Dermis blood vessel endothelial cell (primary cell): Measurements from ENCODE around the gene THSD4. TPM values are rescaled to one million over a fixed set of nuclear protein-coding genes. Genes with fewer than 3 reads are reported as not detected.
"Not testable (repeated sequence)": the region's sequence is repeated elsewhere in the genome, so short reads cannot be mapped to it uniquely, and the experiment has no call there.

Source experiments
- DNase-seq: peaks from one replicate; pipeline ENCODE4 v3.0.0; 2010
- total RNA-seq: library from RNA; depleted of rRNA; stranded (reverse); fragments of >200 nt; gene quantifications from 2 replicates; pipeline ENCODE4 v1.2.3, GENCODE V29; 2014

The THSD4 gene
- total RNA-seq, 1 donor from 2014 or later, result 34.2 TPM

DNA sequence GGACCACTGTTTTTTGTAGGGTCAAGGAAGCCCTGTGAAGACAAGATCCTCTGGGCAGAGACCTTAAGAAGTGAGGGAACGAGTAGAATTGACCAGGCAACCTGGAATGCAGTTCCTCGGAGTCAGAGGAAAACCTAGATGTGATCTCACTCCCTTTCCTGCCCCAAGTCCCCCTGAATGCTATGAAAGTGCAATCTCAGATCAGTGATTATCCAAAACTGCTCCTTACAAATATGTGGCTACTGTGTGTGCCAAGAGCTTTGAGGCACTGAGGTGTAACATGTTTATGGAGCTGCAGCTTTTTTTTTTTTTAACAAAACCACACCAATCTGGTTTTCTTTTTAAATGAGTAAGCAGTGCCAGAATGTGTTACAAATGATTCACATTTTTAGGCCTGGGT, 35.8 kb downstream of the THSD4 start:
- peak; percentile 52 for DNase-seq

DNA sequence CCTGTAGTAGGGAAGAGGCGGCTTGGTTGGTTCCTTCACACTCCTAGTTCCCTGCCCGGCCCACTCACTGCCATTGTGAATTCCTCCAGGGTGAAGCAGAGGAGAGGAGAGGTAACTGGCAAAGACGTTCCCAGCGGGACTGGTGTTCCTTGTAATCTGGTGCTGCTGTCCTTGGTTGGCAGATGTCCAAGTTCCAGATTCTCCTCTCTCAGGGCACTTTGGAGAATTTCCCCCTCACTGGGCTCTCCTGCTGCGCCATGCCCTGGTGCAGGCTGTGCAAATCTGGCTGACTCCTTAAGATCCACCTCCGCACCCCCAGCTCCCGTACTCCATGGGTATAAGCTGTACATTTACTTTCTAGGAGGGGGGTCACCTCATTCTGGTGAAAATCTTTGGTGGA, 37.3 kb downstream of the THSD4 start:
- DNase-seq, result peak; percentile 10

DNA sequence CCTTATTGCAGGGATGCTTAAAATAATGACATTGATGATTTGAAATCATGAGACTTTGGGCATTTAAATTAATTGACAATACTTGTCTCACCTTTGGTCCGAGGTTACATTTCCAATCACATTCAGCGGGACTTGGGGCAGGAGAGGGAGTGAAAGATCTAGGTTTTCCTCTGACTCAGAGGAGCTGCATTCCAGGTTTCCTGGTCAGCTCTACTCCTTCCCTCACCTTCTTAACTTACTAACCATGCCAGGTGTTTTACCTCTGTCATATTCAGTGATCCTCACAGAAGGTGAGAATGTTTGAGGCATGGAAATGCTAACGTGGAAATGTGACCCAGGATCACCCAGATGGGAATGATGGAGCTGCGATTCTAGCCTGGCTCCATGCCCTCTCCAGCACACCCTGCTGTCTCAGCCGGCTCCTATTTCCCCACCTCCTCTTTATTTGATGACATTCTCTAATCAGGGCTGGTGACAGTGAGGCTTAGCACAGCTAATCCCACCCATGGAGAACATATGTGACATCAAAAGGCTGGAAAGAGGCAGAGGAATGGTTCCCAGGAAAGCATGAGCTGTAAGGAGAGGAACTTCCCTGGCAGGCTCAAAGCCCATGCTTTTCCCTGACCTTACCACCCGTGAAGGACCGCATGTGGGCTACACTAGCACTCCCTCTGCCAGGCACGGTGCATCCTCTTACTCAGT, 38.7 kb downstream of the THSD4 start:
- no peak for DNase-seq

DNA sequence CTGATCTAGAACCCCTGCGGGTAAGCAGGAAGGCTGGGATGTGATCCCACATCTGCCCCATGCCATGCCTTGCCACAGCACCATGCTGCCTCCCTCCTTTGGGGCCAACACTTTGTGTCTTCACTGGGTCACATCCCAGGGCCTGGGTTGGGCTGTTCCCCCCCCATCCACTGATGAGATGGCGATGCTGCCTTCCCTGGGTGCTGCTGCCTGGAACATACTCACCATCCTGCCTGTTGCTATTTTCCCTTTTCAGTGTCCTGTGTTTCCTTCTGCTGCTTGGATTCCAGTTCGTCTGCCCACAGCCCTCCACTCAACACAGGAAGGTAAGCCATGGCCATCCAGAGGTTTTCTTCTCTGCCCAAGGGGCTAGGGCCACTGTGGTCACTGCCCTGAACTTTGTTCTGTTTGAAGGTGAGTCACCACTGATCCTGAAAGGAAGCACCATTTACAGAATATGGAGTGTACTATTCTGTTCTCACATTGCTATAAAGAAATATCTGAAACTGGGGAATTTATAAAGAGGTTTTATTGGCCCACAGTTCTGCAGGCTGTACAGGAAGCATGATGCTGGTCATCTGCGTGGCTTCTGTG, 39.4 kb downstream of the THSD4 start:
- DNase-seq, result peak; percentile 11

DNA sequence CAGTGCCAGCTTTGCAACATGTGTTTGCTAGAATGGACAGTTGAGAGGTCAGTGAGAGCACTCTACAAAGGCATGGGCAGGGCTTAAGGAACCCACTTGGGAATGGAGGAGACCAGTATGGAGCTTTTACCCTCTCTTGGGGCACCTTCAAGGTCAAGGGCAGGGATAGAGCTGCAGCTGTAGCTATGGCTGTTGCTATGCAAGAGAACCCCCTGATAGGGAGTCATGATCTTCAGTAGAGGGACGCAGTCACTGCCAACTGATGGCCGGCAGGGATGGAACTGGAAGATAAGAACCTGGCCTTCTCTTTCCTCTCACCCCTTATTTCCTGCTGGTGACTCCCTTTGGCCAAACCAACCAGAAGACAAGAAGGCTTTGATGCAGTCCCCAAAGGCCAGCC, 40.3 kb downstream of the THSD4 start:
- no peak for DNase-seq

DNA sequence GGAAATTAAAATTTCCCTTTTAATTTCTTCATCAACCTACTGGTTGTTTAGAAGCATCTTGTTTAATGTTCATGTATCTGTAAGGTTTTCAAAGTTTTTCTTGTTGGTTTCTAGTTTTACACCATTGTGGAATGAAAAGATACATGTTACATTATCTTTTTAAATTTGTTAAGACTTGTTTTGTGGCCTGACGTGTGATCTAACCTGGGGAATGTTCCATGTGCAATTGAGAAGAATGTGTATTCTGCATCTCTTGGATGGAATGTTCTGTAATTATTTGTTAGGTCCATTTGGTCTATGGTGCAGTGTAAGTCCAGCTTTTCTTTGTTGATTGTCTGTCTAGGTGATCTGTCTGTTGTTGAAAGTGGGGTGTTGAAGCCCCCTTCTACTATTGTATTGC, 45.7 kb downstream of the THSD4 start:
- DNase-seq, result no peak

DNA sequence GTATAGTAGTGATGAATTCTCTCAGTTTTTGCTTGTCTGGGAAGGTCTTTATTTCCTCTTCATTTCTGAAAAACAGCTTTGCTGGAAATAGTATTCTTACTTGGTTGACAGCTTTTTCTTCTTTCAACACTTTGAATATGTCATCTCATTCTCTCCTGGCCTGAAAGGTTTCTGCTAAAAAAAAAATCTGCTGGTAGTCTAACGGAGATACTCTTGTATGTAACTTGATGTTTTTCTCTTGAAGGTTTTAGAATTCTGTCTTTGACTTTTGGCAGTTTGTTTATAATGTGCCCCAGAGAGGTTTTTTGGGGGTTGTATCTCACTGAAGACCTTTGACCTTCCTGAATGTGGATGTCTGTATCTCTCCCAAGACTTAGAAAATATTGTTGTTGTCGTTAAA, 47.0 kb downstream of the THSD4 start:
- no peak for DNase-seq

DNA sequence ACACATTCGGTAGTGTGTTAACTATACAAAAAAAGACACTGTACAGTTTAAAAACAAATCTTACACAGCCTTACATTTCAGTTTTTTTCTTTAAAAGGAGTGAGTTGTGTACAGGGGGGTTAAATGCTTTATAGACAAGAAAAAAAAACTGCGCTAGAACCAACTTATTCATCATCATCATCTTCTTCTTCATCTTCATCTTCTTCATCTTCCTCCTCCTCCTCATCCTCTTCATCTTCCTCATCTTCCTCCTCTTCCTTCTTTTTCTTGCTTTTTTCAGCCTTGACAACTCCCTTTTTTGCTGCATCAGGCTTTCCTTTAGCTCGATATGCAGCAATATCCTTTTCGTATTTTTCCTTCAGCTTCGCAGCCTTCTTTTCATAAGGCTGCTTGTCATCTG, 49.3 kb downstream of the THSD4 start:
- DNase-seq, result not testable (repeated sequence)

DNA sequence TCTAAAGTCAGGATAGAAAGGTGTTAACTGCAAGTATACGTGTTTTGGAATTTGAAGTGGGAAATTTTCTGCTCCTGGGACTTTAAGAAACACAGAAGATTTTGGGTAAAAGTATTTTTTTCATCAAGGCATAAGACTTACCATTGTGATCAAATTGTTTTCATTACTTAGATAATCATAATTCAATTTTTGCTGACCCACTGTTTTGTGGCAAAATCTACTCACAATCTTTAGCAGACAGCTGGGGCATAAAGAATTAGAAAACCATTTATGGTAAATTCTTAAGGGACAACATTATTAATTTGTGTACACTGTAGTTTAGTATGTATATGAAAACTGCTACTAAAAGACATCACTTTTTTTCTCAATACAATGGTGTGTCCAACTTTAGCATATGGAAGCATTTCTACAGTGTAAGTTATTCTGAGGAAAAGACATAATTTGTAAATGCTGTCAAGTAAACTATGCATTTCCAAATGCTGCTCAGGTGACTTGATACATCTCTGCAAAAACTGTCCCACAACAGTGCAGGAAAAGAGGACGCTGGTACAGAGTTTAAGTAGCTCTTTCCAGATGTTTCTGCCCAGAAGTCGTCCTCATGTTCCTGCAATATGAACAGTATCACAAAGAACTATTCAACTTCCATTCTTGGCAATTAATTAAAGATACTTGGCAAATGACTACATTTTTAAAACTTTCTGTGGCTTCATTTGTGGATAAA, 52.3 kb downstream of the THSD4 start:
- no peak for DNase-seq

DNA sequence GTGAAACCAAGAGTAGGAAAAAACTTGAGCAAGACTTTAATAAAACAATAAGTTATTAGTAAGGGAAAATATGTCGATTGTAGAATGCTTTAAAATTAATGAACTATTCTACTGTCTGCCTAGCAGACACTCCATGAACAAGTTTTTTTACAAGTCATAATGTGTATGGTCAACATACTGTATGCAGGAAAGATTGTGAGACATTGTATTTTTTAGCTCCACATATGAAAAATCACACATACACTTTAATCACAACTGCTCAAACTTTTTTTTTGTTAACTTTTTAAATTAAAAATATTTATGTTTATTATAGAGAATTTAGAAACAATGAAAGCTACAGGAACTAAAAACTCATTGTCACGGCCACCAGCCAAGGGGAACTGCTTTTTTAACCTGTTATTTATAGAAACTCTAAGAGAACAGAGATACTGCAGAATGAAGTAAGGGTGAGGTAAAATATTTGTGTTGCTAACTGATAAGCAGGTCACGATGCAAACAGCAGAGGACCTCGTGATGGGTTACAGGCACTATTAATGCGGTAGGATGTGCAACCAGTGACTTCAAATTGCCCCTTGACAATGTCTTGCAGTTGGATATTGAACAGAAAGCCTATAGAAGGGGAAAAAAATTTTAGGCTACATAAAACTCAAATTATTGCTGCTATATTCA, 53.0 kb downstream of the THSD4 start:
- DNase-seq, result no peak

DNA sequence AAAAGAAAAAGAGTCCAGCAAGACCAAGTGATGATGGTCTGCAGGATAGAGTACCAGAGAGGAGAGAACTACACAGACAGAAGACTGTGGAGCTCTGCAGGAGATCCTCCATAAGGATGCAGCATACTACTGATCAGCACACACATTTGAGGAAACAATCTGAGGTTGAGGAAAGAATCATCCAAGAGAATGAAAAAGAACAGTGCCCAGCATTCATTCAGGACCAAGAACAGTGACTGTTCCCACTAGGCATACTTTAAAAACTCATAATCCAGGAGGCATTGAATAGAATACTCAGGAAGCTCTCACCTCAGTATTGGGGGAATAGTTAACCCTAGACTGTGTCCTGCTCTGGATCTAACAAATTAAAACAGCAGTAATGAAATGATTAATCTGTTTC, 54.9 kb downstream of the THSD4 start:
- DNase-seq, result no peak

DNA sequence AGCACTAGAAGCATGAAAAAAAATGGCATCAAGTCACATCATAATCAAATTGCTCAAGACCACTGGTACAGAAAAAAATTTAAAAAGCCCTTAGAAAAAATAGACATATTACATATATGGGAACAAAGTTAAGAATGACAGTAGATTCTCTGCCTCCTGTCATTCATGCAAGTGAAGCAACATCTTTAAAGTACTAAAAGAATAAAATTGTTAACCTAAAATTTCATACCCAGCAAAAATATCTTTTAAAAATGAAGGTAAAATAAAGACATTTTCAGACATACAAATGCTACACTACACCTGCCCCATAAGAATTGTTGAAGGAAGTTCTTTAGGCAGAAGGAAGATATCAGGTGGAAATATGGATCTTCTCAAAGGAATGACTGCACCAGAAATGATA, 55.9 kb downstream of the THSD4 start:
- no peak for DNase-seq

DNA sequence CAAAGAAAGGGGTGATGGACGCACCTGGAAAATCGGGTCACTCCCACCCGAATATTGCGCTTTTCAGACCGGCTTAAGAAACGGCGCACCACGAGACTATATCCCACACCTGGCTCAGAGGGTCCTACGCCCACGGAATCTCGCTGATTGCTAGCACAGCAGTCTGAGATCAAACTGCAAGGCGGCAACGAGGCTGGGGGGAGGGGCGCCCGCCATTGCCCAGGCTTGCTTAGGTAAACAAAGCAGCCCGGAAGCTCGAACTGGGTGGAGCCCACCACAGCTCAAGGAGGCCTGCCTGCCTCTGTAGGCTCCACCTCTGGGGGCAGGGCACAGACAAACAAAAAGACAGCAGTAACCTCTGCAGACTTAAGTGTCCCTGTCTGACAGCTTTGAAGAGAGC, 59.1 kb downstream of the THSD4 start:
- DNase-seq, result not testable (repeated sequence)

DNA sequence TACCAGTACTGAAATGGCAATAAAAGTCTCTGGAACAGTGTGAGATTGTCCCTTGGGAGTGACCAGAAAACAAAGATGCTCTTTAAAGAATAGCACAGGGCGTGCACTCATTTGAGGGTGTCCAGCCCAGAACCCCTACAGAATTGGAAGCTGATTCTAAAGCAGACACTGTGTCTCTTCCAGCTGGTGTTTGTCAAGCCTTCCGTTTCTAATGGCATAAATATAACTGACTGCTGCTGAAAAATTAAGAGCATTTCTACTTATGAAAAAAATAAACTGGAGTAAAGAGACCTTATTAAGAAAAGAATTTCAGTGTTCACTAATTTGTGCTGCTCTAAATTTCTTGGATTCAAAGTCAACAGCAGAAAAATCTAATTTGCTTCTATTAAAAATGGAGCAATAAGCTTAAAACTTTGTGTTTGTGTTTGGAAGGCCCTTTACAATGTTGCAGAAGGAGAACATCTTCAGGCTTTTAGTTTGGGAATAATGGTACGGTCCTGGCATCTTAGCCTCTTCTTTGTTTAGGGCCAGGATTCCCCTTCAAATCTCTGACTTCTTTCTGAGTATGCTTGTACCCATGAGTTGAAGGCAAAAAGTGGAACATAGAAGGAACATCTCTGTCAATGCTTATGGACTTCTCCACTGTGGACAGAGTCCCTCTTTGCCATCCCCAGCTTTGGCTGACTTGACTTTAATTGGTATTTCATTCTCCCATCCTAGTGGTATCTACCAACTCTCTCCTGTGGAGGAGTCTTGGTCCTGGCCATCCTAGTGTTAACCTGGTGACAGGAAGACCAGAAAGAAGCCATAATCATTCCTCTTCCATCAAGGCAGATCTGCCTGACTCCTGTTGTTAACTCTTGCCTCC, 65.9 kb downstream of the THSD4 start:
- no peak for DNase-seq

DNA sequence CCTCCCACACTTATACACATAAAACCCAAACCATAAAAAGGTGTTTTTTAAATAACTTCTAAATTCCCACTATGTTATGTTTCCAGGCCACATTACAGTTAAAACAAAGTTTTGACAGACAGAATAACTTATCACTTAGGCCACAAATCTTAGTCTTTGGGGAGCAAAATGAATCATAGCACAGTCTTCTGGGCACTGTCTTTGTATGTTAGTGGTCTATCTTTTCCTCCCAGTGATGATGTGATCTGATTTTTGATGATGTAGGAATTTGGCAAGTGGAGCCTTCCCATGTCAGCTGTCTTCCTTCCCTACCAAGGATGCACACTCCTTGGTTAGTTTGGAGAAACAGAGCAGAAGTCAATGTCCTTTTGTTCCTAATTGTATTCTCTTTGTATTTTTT, 67.3 kb downstream of the THSD4 start:
- DNase-seq, result no peak

DNA sequence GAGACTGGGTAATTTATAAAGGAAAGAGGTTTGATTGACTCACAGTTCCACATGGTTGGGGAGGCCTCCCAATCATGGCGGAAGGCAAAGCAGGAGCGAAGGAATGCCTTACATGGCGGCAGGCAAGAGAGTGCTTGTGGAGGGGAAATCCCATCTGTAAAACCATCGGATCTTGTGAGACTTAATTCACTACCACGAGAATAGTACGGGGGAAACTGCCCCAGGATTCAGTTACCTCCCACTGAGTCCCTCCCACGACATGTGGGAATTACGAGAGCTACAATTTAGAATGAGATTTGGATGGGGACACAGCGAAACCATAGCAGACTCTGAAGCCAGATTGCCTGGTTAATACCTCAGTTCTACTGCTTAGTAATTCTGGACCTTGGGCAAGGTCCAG, 67.8 kb downstream of the THSD4 start:
- DNase-seq, result no peak

DNA sequence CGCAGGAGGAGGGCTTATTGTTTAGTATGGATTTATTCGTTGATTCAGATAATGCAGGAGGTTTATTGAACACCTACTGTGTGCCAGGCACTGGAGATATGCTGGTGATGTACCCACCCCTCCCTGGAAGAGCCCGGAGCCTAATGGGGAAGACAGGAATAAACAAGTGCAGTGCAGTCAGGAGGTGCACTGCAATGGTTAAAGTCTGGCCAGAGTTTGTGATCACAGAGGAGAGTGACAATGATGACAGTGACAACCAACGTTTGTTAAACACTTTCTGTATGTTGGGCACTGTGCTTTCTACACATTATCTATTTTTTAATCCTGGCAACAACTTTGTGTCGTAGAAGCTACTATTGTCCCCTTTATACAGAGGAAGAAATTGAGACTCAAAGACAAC, 70.4 kb downstream of the THSD4 start:
- no peak for DNase-seq

DNA sequence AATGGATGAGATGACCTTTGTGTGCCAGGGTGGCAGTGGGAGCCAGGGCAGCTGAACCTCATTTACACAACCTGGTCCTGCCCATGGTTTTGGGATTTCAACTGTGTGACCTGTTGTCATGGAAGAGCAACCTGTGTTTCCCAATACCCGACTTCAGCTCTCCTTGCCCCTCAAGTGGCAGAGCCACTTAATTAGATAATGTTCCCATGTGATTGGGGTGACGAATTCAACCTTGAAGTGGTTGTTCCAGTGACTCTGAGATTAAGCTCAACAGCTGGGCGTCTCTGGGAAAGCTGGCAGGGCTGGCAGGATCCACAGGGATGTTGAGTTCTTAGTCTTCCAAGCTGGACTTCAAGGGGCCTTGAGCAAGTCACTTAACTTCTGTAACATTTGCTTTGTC, 71.0 kb downstream of the THSD4 start:
- no peak for DNase-seq

DNA sequence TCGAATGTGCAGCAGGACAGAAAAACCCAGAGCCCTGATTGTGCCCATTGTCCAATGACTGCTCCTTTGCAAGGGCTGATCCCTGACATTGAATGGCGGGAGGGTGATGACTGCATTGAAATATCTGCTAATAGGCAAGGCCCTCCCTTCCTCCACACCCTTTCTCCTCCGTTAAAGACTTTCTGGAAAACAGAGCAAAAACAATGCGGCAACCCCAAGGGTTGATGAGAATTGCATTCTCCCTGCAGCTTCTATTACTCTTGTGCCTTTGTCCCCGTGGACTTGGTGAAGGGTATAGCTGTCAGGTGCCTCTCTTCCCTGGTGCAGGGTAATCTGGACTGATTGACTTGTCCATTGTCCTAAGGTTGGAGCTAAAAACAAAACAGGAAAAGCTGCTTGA, 71.8 kb downstream of the THSD4 start:
- no peak for DNase-seq

DNA sequence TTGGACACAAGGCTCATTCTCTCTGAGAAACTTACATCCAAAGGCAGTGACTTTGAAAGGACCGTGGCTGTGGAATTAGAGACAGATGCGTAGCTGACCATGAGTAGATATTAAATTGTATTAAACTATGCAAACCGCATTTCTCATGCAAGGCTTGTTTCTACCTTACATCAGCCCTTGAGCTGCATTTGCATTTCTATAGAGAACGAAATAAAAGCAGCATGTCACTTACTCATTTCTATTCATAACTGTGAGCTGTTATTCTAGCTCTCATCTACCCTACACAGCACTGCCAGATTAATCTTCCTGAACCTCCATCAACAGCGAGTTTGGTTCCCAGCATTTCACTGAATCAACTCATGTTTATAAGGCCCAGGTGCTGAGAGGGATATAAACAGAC, 72.3 kb downstream of the THSD4 start:
- DNase-seq, result no peak

DNA sequence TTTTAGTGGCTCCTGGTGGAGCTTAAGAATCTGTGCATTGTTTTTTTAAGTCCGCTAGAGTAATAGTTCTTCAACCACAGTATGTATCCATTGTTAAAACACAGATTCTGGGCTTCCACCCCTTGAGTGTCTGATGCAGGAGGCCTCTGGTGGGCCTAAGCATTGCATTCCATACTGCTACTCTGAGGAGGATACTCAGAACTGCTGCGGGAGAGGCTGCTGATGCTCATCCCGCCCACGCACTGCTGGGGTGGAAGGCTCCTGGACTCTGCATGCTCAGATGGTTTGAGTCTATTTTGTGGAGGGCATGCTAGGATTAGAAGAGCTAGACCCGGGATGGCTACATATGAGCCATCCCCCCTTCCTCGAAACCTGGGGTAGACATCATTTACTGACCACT, 74.4 kb downstream of the THSD4 start:
- no peak for DNase-seq

DNA sequence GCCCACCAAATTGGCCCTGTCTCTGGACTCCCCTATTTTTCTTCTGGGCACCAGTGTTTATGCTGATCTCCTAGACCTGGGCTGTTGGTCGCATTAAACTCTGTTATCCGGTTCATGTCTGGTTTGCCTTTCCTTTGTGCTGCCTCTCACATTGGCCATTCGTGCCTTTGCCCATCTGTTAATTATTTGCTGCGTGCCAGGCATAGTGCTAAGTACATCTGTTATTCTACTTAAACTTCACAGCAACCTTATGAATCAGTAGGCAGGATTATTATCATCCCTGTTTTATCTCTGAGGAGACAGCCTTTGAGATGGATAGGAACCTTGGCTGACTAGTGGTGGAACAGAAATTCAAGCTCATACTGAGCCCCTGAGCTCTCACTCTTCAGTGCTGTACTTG, 76.0 kb downstream of the THSD4 start:
- DNase-seq, result no peak

DNA sequence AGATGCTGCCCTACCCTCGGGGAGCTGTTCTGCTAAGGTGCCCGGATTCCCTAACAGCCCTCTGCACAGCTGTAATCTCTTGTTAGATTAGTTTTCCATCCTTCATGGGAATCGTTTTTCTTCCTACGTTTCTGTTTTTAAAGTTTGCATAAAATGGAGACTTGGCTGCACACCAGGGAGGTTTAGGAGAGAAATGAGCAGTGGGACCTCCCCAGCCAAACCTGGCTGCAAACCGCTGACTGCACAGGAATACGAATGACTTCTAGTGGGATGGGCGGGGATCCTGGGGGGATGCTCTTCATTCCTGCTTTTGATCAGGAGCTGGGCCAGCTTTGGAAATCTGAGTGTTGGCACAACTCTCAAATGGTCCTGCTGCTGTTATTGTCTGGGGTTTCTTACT, 77.5 kb downstream of the THSD4 start:
- no peak for DNase-seq
